ENCODE results near the gene ZBTB8B. TPM values are rescaled to one million over a fixed set of nuclear protein-coding genes. Genes with fewer than 3 reads are reported as not detected.

ZBTB8B gene
- total and polyA plus RNA-seq, 2 experiments from 2014 or later: not detected

GRCh38 chr1:32508761-32509160, 43.9 kb downstream of the ZBTB8B start:
- Histone ChIP-seq H2AFZ (no peak overlapping the region), H3K4me3 (no peak overlapping the region), H3K36me3 (ENCODE audit: low read depth) (no peaks in the 10 kb centered on the region), H3K79me2 (ENCODE audit: insufficient read depth) (no peaks in the 10 kb centered on the region), H3K9ac (no peak overlapping the region), H3K4me2 (ENCODE audit: unreplicated experiment) (no peak overlapping the region), H3K27ac (no peak overlapping the region), H3F3A (ENCODE audit: insufficient read depth) (no peaks in the 10 kb centered on the region), H3K4me1 (ENCODE audit: insufficient read depth) (no peaks in the 10 kb centered on the region), H4K20me1 (ENCODE audit: insufficient read depth) (no peaks in the 10 kb centered on the region), H3K9me3 (ENCODE audit: low read depth) (no peaks in the 10 kb centered on the region), H3K27me3 (replicated peaks; ENCODE audit: insufficient read depth) (no peaks in the 10 kb centered on the region), H3K9me2 (ENCODE audit: insufficient read depth) (no peaks in the 10 kb centered on the region)
- in situ Hi-C loops (cut with MboI): no loop called here
- peak; percentile 12 for DNase-seq
- 62 to 73% methylated on average over 5 of the region's 5 CpGs for WGBS, 2 experiments (ENCODE audit: low coverage in 1 of 2, low lambda C conversion rate in 2 of 2, missing lambda C conversion rate in 2 of 2)
- TF ChIP-seq EZH2 (IDR thresholded peaks at IDR 0.05; ENCODE audit: insufficient read depth, poor library complexity, severe bottlenecking) (no peak), EZH2phosphoT487 (IDR thresholded peaks at IDR 0.05; ENCODE audit: insufficient read depth, low read depth) (no peak)

- H3K4me2 ChIP-seq (ENCODE audit: unreplicated experiment): no peak overlapping the region
- no peaks in the 10 kb centered on the region for H3K79me2 ChIP-seq (ENCODE audit: insufficient read depth)
- no peaks in the 10 kb centered on the region for H3K4me1 ChIP-seq (ENCODE audit: insufficient read depth)
- H4K20me1 ChIP-seq (ENCODE audit: insufficient read depth): no peaks in the 10 kb centered on the region
- TF ChIP-seq EZH2 (IDR thresholded peaks at IDR 0.05; ENCODE audit: insufficient read depth, poor library complexity, severe bottlenecking): no peak
- no peaks in the 10 kb centered on the region for H3K9me2 ChIP-seq (ENCODE audit: insufficient read depth)
- no peak overlapping the region for H3K27ac ChIP-seq
- H3K9ac ChIP-seq: no peak overlapping the region
- in situ Hi-C loops (cut with MboI): no loop called here
- H2AFZ ChIP-seq: no peak overlapping the region
- H3F3A ChIP-seq (ENCODE audit: insufficient read depth): no peaks in the 10 kb centered on the region
- no peaks in the 10 kb centered on the region for H3K36me3 ChIP-seq (ENCODE audit: low read depth)
- H3K9me3 ChIP-seq (ENCODE audit: low read depth): no peaks in the 10 kb centered on the region
- WGBS, 2 experiments (ENCODE audit: low coverage in 1 of 2, low lambda C conversion rate in 2 of 2, missing lambda C conversion rate in 2 of 2): 92 to 100% methylated on average over 1 of the region's 1 CpG
- H3K4me3 ChIP-seq: no peak overlapping the region
- H3K27me3 ChIP-seq (replicated peaks; ENCODE audit: insufficient read depth): no peaks in the 10 kb centered on the region
- no peak for DNase-seq
These were observed 45.1 kb downstream of the ZBTB8B start for GRCh38 chr1:32509939-32510338.

Other genes starting within 250 kb of the ZBTB8B start
- 12.5 and 23.5 TPM in 2 replicates for gene TMEM234, start 242.7 kb upstream of the ZBTB8B start, total RNA-seq (2014; rRNA removed; shearing (Covaris generic))
- 25.6 and 26.1 TPM in 2 replicates for gene TMEM234, start 242.7 kb upstream of the ZBTB8B start, polyA plus RNA-seq (2016; fragmentation: Nextera tagmentation; extraction: Ambion mirVana)
- gene EIF3I, start 242.7 kb upstream of the ZBTB8B start, total RNA-seq (2014; rRNA removed; shearing (Covaris generic)): 266 and 286 TPM in 2 replicates
- 259 and 265 TPM in 2 replicates for gene EIF3I, start 242.7 kb upstream of the ZBTB8B start, polyA plus RNA-seq (2016; fragmentation: Nextera tagmentation; extraction: Ambion mirVana)
- gene FAM167B, start 217.8 kb upstream of the ZBTB8B start, total RNA-seq (2014; rRNA removed; shearing (Covaris generic)): 3.0 and 4.2 TPM in 2 replicates
- gene FAM167B, start 217.8 kb upstream of the ZBTB8B start, polyA plus RNA-seq (2016; fragmentation: Nextera tagmentation; extraction: Ambion mirVana): 5.0 and 5.1 TPM in 2 replicates
- gene LCK, start 213.8 kb upstream of the ZBTB8B start, total RNA-seq (2014; rRNA removed; shearing (Covaris generic)): not detected in 2 replicates
- 0.24 TPM in 1 of 2 replicates, not detected in the other for gene LCK, start 213.8 kb upstream of the ZBTB8B start, polyA plus RNA-seq (2016; fragmentation: Nextera tagmentation; extraction: Ambion mirVana)
- gene HDAC1, start 173.0 kb upstream of the ZBTB8B start, total RNA-seq (2014; rRNA removed; shearing (Covaris generic)): 52.5 and 58.5 TPM in 2 replicates
- 53.8 and 56.9 TPM in 2 replicates for gene HDAC1, start 173.0 kb upstream of the ZBTB8B start, polyA plus RNA-seq (2016; fragmentation: Nextera tagmentation; extraction: Ambion mirVana)
- 13.5 and 16.6 TPM in 2 replicates for gene MARCKSL1, start 128.8 kb upstream of the ZBTB8B start, total RNA-seq (2014; rRNA removed; shearing (Covaris generic))
- 22.1 and 22.2 TPM in 2 replicates for gene MARCKSL1, start 128.8 kb upstream of the ZBTB8B start, polyA plus RNA-seq (2016; fragmentation: Nextera tagmentation; extraction: Ambion mirVana)
- 1.1 and 3.2 TPM in 2 replicates for gene FAM229A, start 102.6 kb upstream of the ZBTB8B start, total RNA-seq (2014; rRNA removed; shearing (Covaris generic))
- gene FAM229A, start 102.6 kb upstream of the ZBTB8B start, polyA plus RNA-seq (2016; fragmentation: Nextera tagmentation; extraction: Ambion mirVana): 2.9 and 3.1 TPM in 2 replicates
- gene TSSK3, start 102.5 kb upstream of the ZBTB8B start, total RNA-seq (2014; rRNA removed; shearing (Covaris generic)): 0.22 TPM in 1 of 2 replicates, not detected in the other
- gene TSSK3, start 102.5 kb upstream of the ZBTB8B start, polyA plus RNA-seq (2016; fragmentation: Nextera tagmentation; extraction: Ambion mirVana): 0.47 TPM in 1 of 2 replicates, not detected in the other
- 83.8 and 94.9 TPM in 2 replicates for gene BSDC1, start 70.6 kb upstream of the ZBTB8B start, total RNA-seq (2014; rRNA removed; shearing (Covaris generic))
- gene BSDC1, start 70.6 kb upstream of the ZBTB8B start, polyA plus RNA-seq (2016; fragmentation: Nextera tagmentation; extraction: Ambion mirVana): 47.5 and 47.8 TPM in 2 replicates
- 5.3 and 5.6 TPM in 2 replicates for gene ZBTB8A, start 74.4 kb downstream of the ZBTB8B start, total RNA-seq (2014; rRNA removed; shearing (Covaris generic))
- 6.8 and 8.5 TPM in 2 replicates for gene ZBTB8A, start 74.4 kb downstream of the ZBTB8B start, polyA plus RNA-seq (2016; fragmentation: Nextera tagmentation; extraction: Ambion mirVana)
- gene ZBTB8OS, start 185.5 kb downstream of the ZBTB8B start, total RNA-seq (2014; rRNA removed; shearing (Covaris generic)): 37.0 and 44.6 TPM in 2 replicates
- 48.9 and 52.9 TPM in 2 replicates for gene ZBTB8OS, start 185.5 kb downstream of the ZBTB8B start, polyA plus RNA-seq (2016; fragmentation: Nextera tagmentation; extraction: Ambion mirVana)
- 72.4 and 89.9 TPM in 2 replicates for gene RBBP4, start 186.1 kb downstream of the ZBTB8B start, total RNA-seq (2014; rRNA removed; shearing (Covaris generic))
- gene RBBP4, start 186.1 kb downstream of the ZBTB8B start, polyA plus RNA-seq (2016; fragmentation: Nextera tagmentation; extraction: Ambion mirVana): 109 and 116 TPM in 2 replicates
- 103 and 112 TPM in 2 replicates for gene SYNC, start 237.7 kb downstream of the ZBTB8B start, total RNA-seq (2014; rRNA removed; shearing (Covaris generic))
- gene SYNC, start 237.7 kb downstream of the ZBTB8B start, polyA plus RNA-seq (2016; fragmentation: Nextera tagmentation; extraction: Ambion mirVana): 60.0 and 60.5 TPM in 2 replicates